ENCODE data around the gene FUCA2. TPM values are rescaled to one million over a fixed set of nuclear protein-coding genes. Genes with fewer than 3 reads are reported as not detected.
A peak's percentile ranks its signal among the peaks of the same experiment; 100 is the strongest.

The FUCA2 gene
- total RNA-seq, 1 donor from 2014 or later: 52.4 TPM

- Mint-ChIP-seq H3K36me3 (ENCODE audit: low read depth) (no peaks in the 10 kb centered on the region), H3K27me3 (ENCODE audit: low read depth) (no peaks in the 10 kb centered on the region), H3K4me3 (ENCODE audit: unreplicated experiment) (peak overlapping the region; percentile 61), H3K27ac (ENCODE audit: unreplicated experiment) (no peak overlapping the region), H3K9me3 (ENCODE audit: low read depth) (no peaks in the 10 kb centered on the region), H3K4me1 (ENCODE audit: low read depth) (peaks cover 8% of the 10 kb centered on the region)
- TF ChIP-seq CTCF (IDR thresholded peaks at IDR 0.05): no peak
- DNase-seq (ENCODE audit: low spot score): no peak
Measured at GRCh38 chr6:143536461-143536865, 24.9 kb upstream of the FUCA2 start.

GRCh38 chr6:143535189-143535614 lies 23.7 kb upstream of the FUCA2 start:
- Mint-ChIP-seq H3K4me3 (ENCODE audit: unreplicated experiment) (no peak overlapping the region), H3K27me3 (ENCODE audit: low read depth) (no peaks in the 10 kb centered on the region), H3K9me3 (ENCODE audit: low read depth) (no peaks in the 10 kb centered on the region), H3K4me1 (ENCODE audit: low read depth) (peaks cover 8% of the 10 kb centered on the region), H3K36me3 (ENCODE audit: low read depth) (no peaks in the 10 kb centered on the region), H3K27ac (ENCODE audit: unreplicated experiment) (no peak overlapping the region)
- DNase-seq (ENCODE audit: low spot score): no peak
- no peak for TF ChIP-seq CTCF (IDR thresholded peaks at IDR 0.05)

GRCh38 chr6:143531720-143532499 lies 20.4 kb upstream of the FUCA2 start:
- no peak for DNase-seq (ENCODE audit: low spot score)
- Mint-ChIP-seq H3K36me3 (ENCODE audit: low read depth) (no peaks in the 10 kb centered on the region), H3K4me1 (ENCODE audit: low read depth) (peaks cover 7% of the 10 kb centered on the region), H3K27me3 (ENCODE audit: low read depth) (no peaks in the 10 kb centered on the region), H3K4me3 (ENCODE audit: unreplicated experiment) (no peak overlapping the region), H3K9me3 (ENCODE audit: low read depth) (no peaks in the 10 kb centered on the region), H3K27ac (ENCODE audit: unreplicated experiment) (no peak overlapping the region)
- TF ChIP-seq CTCF (IDR thresholded peaks at IDR 0.05): no peak

GRCh38 chr6:143529095-143529494 lies 17.6 kb upstream of the FUCA2 start:
- no peak for DNase-seq (ENCODE audit: low spot score)
- H3K4me1 Mint-ChIP-seq (ENCODE audit: low read depth): peaks cover 7% of the 10 kb centered on the region
- TF ChIP-seq CTCF (IDR thresholded peaks at IDR 0.05): peak; percentile 64
- no peaks in the 10 kb centered on the region for H3K36me3 Mint-ChIP-seq (ENCODE audit: low read depth)
- no peak overlapping the region for H3K4me3 Mint-ChIP-seq (ENCODE audit: unreplicated experiment)
- H3K9me3 Mint-ChIP-seq (ENCODE audit: low read depth): no peaks in the 10 kb centered on the region
- no peak overlapping the region for H3K27ac Mint-ChIP-seq (ENCODE audit: unreplicated experiment)
- H3K27me3 Mint-ChIP-seq (ENCODE audit: low read depth): no peaks in the 10 kb centered on the region

GRCh38 chr6:143528164-143528811 lies 16.8 kb upstream of the FUCA2 start:
- H3K4me1 Mint-ChIP-seq (ENCODE audit: low read depth): peaks cover 7% of the 10 kb centered on the region
- peak overlapping the region; percentile 62 for H3K27ac Mint-ChIP-seq (ENCODE audit: unreplicated experiment)
- no peaks in the 10 kb centered on the region for H3K27me3 Mint-ChIP-seq (ENCODE audit: low read depth)
- no peak for DNase-seq (ENCODE audit: low spot score)
- no peaks in the 10 kb centered on the region for H3K9me3 Mint-ChIP-seq (ENCODE audit: low read depth)
- no peaks in the 10 kb centered on the region for H3K36me3 Mint-ChIP-seq (ENCODE audit: low read depth)
- no peak overlapping the region for H3K4me3 Mint-ChIP-seq (ENCODE audit: unreplicated experiment)
- no peak for TF ChIP-seq CTCF (IDR thresholded peaks at IDR 0.05)

Measured in chondrocyte (in vitro differentiated cells).